H9 (cell line): Measurements from ENCODE around the gene MPZL1. TPM values are rescaled to one million over a fixed set of nuclear protein-coding genes. Genes with fewer than 3 reads are reported as not detected.

Source experiments
- DNase-seq: peaks from one replicate; pipeline ENCODE4 v3.0.0-alpha.2; 2017
- H2AFZ ChIP-seq: one replicate; pipeline ENCODE4 v1.6.1; 2013; ENCODE audit warnings: mild to moderate bottlenecking, low read length, control low read depth, moderate library complexity
- H2AK5ac ChIP-seq: 2 replicates; pipeline ENCODE4 v1.6.1; 2013; ENCODE audit warnings: low read length, control low read depth, mixed read lengths; ENCODE audit not compliant: insufficient read length
- H2BK120ac ChIP-seq: one replicate; pipeline ENCODE4 v1.6.1; 2013; ENCODE audit warnings: low read depth, mild to moderate bottlenecking, low read length, control low read depth, inconsistent platforms; ENCODE audit not compliant: poor library complexity, severe bottlenecking
- H2BK12ac ChIP-seq: 2 replicates; pipeline ENCODE4 v1.6.1; 2013; ENCODE audit warnings: low read length, control low read depth, mixed read lengths, low read depth; ENCODE audit not compliant: insufficient read length
- H2BK15ac ChIP-seq: 2 replicates; pipeline ENCODE4 v1.6.1; 2013; ENCODE audit warnings: low read depth, low read length, control low read depth
- H2BK20ac ChIP-seq: one replicate; pipeline ENCODE4 v1.6.1; 2013; ENCODE audit warnings: low read depth, mild to moderate bottlenecking, low read length, control low read depth, inconsistent platforms; ENCODE audit not compliant: poor library complexity, severe bottlenecking
- H2BK5ac ChIP-seq: 2 replicates; pipeline ENCODE4 v1.6.1; 2013; ENCODE audit warnings: low read length, control low read depth, mixed read lengths; ENCODE audit not compliant: insufficient read length
- H3K14ac ChIP-seq: 2 replicates; pipeline ENCODE4 v1.6.1; 2013; ENCODE audit warnings: low read length, control low read depth; ENCODE audit not compliant: insufficient read depth
- H3K18ac ChIP-seq: 2 replicates; pipeline ENCODE4 v1.6.1; 2013; ENCODE audit warnings: low read depth, mild to moderate bottlenecking, mixed read lengths, low read length, control low read depth; ENCODE audit not compliant: insufficient read length
- H3K23ac ChIP-seq: 2 replicates; pipeline ENCODE4 v1.6.1; 2013; ENCODE audit warnings: low read length, control low read depth, mixed read lengths, low read depth; ENCODE audit not compliant: insufficient read length
- H3K23me2 ChIP-seq: 2 replicates; pipeline ENCODE4 v1.6.1; 2013; ENCODE audit warnings: low read depth, mild to moderate bottlenecking, mixed read lengths, low read length, control low read depth; ENCODE audit not compliant: insufficient read length, poor library complexity, severe bottlenecking
- H3K27ac ChIP-seq: 2 replicates; pipeline ENCODE4 v1.5.1; 2013; ENCODE audit warnings: low read length, control low read depth, mixed read lengths, low read depth; ENCODE audit not compliant: insufficient read length
- H3K27me3 ChIP-seq: 2 replicates; pipeline ENCODE4 v1.6.1; 2013; ENCODE audit warnings: low read length, control low read depth, inconsistent platforms; ENCODE audit not compliant: insufficient read depth
- H3K4ac ChIP-seq: 2 replicates; pipeline ENCODE4 v1.6.1; 2013; ENCODE audit warnings: low read depth, mild to moderate bottlenecking, control low read depth, inconsistent platforms, low read length, moderate library complexity
- H3K4me1 ChIP-seq: 2 replicates; pipeline ENCODE4 v1.6.1; 2013; ENCODE audit warnings: low read length, control low read depth, inconsistent platforms; ENCODE audit not compliant: insufficient read depth
- H3K4me2 ChIP-seq: 2 replicates; pipeline ENCODE4 v1.6.1; 2013; ENCODE audit warnings: low read length, control low read depth, mixed read lengths; ENCODE audit not compliant: insufficient read length, insufficient read depth
- H3K56ac ChIP-seq: 2 replicates; pipeline ENCODE4 v1.6.1; 2013; ENCODE audit warnings: low read depth, mild to moderate bottlenecking, mixed read lengths, low read length, control low read depth; ENCODE audit not compliant: insufficient read length
- H3K79me1 ChIP-seq: 2 replicates; pipeline ENCODE4 v1.6.1; 2013; ENCODE audit warnings: low read depth, mild to moderate bottlenecking, moderate library complexity, low read length, control low read depth, inconsistent platforms; ENCODE audit not compliant: insufficient read depth, poor library complexity, severe bottlenecking
- H3K79me2 ChIP-seq: 2 replicates; pipeline ENCODE4 v1.6.1; 2013; ENCODE audit warnings: low read length, control low read depth, inconsistent platforms; ENCODE audit not compliant: insufficient read depth
- H3K9ac ChIP-seq: 2 replicates; pipeline ENCODE4 v1.6.1; 2013; ENCODE audit warnings: low read length, control low read depth, mixed read lengths; ENCODE audit not compliant: insufficient read length; ENCODE audit errors: extremely low read depth
- H3K9me3 ChIP-seq: one replicate; pipeline ENCODE4 v1.6.1; 2013; ENCODE audit warnings: low read depth, low read length, inconsistent platforms; ENCODE audit not compliant: control insufficient read depth
- H3T11ph ChIP-seq: one replicate; pipeline ENCODE4 v1.6.1; 2013; ENCODE audit warnings: mild to moderate bottlenecking, low read length, control low read depth, inconsistent platforms
- H4K20me1 ChIP-seq: one replicate; pipeline ENCODE4 v1.6.1; 2013; ENCODE audit not compliant: control insufficient read depth, insufficient read length, insufficient read depth
- H4K5ac ChIP-seq: 2 replicates; pipeline ENCODE4 v1.6.1; 2013; ENCODE audit warnings: low read depth, mild to moderate bottlenecking, mixed read lengths, low read length, control low read depth; ENCODE audit not compliant: insufficient read length
- H4K8ac ChIP-seq: replicated peaks from 2 replicates; pipeline ENCODE4 v1.6.1; 2013; ENCODE audit warnings: low read length, control low read depth, mixed read lengths, low read depth; ENCODE audit not compliant: insufficient read length
- H4K91ac ChIP-seq: 2 replicates; pipeline ENCODE4 v1.6.1; 2013; ENCODE audit warnings: low read depth, mild to moderate bottlenecking, moderate library complexity, mixed read lengths, low read length, control low read depth; ENCODE audit not compliant: insufficient read length
- H3K27ac Mint-ChIP-seq, 3 experiments: 2 replicates in 2 of 3; 3 replicates in 1 of 3; pipeline ENCODE4 v1.8.0; 2020 to 2021; ENCODE audit warnings: mixed read lengths in 3 of 3, mild to moderate bottlenecking in 1 of 3, moderate library complexity in 1 of 3
- H3K27me3 Mint-ChIP-seq: 2 replicates; pipeline ENCODE4 v1.8.0; 2021; ENCODE audit warnings: low read depth, mild to moderate bottlenecking, moderate library complexity, mixed read lengths
- H3K36me3 Mint-ChIP-seq, 3 experiments: 2 replicates in 2 of 3; 3 replicates in 1 of 3; pipeline ENCODE4 v1.8.0; 2020 to 2021; ENCODE audit warnings: low read depth in 3 of 3, mixed read lengths in 3 of 3; ENCODE audit not compliant: insufficient read depth in 1 of 3
- H3K4me1 Mint-ChIP-seq, 2 experiments: 2 replicates each; pipeline ENCODE4 v1.8.0; 2020; ENCODE audit warnings: mixed read lengths in 2 of 2
- H3K4me3 Mint-ChIP-seq, 2 experiments: 2 replicates in 1 of 2; 3 replicates in 1 of 2; pipeline ENCODE4 v1.8.0; 2020 to 2021; ENCODE audit warnings: mild to moderate bottlenecking in 2 of 2, mixed read lengths in 2 of 2, moderate library complexity in 1 of 2
- H3K9me3 Mint-ChIP-seq, 2 experiments: 2 replicates in 1 of 2; 3 replicates in 1 of 2; pipeline ENCODE4 v1.8.0; 2020; ENCODE audit warnings: mild to moderate bottlenecking in 2 of 2, mixed read lengths in 2 of 2, moderate library complexity in 1 of 2
- WGBS: extraction: QIAGEN DNeasy Blood & Tissue Kit; methylation state at CpG from one replicate; pipeline ENCODE4 v1.1.7; 2013; ENCODE audit warnings: missing lambda C conversion rate, low lambda C conversion rate, mixed read lengths; ENCODE audit not compliant: insufficient read length; ENCODE audit errors: extremely low coverage; 5-methylcytosine and 5-hydroxymethylcytosine counted together
- total RNA-seq: library from RNA; stranded (reverse); gene quantifications from 2 replicates; pipeline ENCODE4 v1.2.1, GENCODE V29; 2021
- TF ChIP-seq, protein P1 (sequence below): fragments of 200-600 bp; sonication (generic); conservative IDR thresholded peaks from 3 replicates; pipeline ENCODE4 v1.8.0; 2021; ENCODE audit warnings: antibody characterized with exemption, mild to moderate bottlenecking

The MPZL1 gene
- total RNA-seq, 1 experiment from 2014 or later, result 60.7 TPM

DNA sequence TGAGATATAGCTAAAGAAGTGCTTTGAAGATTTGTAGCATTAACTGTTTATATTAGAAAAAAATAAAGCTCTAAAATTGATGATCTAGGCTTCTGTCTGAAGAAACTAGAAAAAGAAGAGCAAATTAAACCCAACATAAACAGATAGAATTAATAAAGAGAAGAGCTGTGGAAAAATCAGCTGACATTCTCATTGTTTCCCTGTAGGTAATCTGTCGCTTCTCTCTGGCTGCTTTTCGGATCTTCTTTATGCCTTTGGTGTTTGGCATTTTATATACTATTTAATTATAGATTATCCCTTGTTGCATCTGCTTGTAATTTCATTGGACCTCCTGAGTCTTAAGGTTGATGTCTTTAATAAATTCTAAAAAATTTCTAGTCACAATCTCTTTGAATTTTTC lies 59.8 kb downstream of the MPZL1 start:
- TF ChIP-seq, protein P1, sequence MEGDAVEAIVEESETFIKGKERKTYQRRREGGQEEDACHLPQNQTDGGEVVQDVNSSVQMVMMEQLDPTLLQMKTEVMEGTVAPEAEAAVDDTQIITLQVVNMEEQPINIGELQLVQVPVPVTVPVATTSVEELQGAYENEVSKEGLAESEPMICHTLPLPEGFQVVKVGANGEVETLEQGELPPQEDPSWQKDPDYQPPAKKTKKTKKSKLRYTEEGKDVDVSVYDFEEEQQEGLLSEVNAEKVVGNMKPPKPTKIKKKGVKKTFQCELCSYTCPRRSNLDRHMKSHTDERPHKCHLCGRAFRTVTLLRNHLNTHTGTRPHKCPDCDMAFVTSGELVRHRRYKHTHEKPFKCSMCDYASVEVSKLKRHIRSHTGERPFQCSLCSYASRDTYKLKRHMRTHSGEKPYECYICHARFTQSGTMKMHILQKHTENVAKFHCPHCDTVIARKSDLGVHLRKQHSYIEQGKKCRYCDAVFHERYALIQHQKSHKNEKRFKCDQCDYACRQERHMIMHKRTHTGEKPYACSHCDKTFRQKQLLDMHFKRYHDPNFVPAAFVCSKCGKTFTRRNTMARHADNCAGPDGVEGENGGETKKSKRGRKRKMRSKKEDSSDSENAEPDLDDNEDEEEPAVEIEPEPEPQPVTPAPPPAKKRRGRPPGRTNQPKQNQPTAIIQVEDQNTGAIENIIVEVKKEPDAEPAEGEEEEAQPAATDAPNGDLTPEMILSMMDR, result no peak
- Mint-ChIP-seq H3K4me1 (no peaks in the 10 kb centered on the region), H3K36me3 (peaks cover 30 to 54% (median 43%) of the 10 kb centered on the region in 3 experiments), H3K27ac (no peak overlapping the region), H3K4me3 (no peak overlapping the region), H3K9me3 (no peaks in the 10 kb centered on the region; a peak in 2 of 5 replicates), H3K27me3 (no peaks in the 10 kb centered on the region)
- no peak overlapping the region for H2BK5ac ChIP-seq
- H3T11ph ChIP-seq, result no peak overlapping the region
- H3K4me2 ChIP-seq, result no peak overlapping the region
- no peak overlapping the region for H2BK120ac ChIP-seq
- no peaks in the 10 kb centered on the region for H4K20me1 ChIP-seq
- H3K18ac ChIP-seq, result no peak overlapping the region
- no peaks in the 10 kb centered on the region for H3K27me3 ChIP-seq
- H3K23me2 ChIP-seq, result no peaks in the 10 kb centered on the region
- H2AK5ac ChIP-seq, result no peak overlapping the region
- H3K79me2 ChIP-seq, result no peaks in the 10 kb centered on the region
- no peak overlapping the region for H3K9ac ChIP-seq
- no peak overlapping the region for H3K14ac ChIP-seq
- no peak overlapping the region for H4K8ac ChIP-seq
- no peak overlapping the region for H3K56ac ChIP-seq
- WGBS, result no CpG with 5 or more reads among the region's 2 CpGs
- no peak overlapping the region for H4K5ac ChIP-seq
- no peak overlapping the region for H4K91ac ChIP-seq
- H3K79me1 ChIP-seq, result no peaks in the 10 kb centered on the region
- H3K27ac ChIP-seq, result no peak overlapping the region
- no peak for DNase-seq
- H2BK15ac ChIP-seq, result no peak overlapping the region
- H2BK20ac ChIP-seq, result no peak overlapping the region
- no peaks in the 10 kb centered on the region for H3K9me3 ChIP-seq
- H3K23ac ChIP-seq, result no peak overlapping the region
- no peak overlapping the region for H3K4ac ChIP-seq
- H3K4me1 ChIP-seq, result no peaks in the 10 kb centered on the region
- no peak overlapping the region for H2BK12ac ChIP-seq
- no peak overlapping the region for H2AFZ ChIP-seq
